Stimulated activated naive CD4-positive, alpha-beta T cell (primary cell): ENCODE measurements around the gene JAML.
A peak's percentile ranks its signal among the peaks of the same experiment; 100 is the strongest.

Source experiments
- DNase-seq, 6 experiments: peaks; one replicate each; lab custom pipeline; 2025; lab: John Stamatoyannopoulos, UW

JAML gene

DNA sequence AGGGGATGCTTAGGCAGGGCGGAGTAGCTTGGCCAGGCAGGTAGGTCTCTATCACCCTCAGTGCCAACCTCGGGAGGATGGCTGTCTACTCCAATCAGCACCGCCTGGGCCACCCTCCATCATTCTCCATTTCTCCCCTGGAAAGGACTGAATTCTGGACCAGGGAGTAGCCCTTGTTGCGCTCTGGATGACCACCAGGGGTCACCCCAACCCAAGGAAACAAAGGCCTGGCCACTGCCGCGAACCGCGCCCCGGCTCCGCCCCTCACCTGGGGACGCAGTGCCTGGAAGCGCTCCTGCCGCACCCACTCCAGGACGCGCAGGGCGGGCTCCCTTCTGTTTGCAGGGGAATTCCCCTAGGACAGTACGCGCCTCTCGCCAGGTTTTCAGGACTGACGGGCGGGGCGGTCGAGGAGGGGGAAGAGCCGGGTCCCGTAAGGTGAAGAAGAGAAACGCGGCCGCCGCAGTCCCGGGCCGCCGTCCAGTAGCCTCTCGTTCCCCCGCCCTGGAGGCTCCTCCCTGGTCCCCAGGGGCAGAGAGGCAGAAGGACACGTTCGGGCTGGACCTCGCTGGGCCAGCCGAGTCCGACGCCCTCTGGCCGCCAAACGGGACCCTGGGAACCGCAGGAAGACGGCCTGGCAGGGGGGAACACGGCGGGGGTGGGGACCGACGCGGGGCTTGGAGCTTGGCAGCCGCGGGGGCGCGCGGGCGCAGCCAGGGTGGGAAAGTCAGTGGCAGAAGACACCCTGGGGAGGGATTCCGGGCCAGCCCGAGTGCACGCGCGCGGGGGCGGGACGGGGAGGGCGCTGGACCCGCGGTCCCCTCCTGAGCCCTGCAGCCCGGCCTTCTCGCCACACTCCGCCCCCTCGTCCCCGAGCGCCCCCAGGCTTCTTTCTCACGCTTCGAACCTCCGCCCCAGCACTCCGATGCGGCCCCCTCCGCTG, 79.3 kb downstream of the JAML start:
- DNase-seq: peak; percentile 69 to 86 (median 80)

DNA sequence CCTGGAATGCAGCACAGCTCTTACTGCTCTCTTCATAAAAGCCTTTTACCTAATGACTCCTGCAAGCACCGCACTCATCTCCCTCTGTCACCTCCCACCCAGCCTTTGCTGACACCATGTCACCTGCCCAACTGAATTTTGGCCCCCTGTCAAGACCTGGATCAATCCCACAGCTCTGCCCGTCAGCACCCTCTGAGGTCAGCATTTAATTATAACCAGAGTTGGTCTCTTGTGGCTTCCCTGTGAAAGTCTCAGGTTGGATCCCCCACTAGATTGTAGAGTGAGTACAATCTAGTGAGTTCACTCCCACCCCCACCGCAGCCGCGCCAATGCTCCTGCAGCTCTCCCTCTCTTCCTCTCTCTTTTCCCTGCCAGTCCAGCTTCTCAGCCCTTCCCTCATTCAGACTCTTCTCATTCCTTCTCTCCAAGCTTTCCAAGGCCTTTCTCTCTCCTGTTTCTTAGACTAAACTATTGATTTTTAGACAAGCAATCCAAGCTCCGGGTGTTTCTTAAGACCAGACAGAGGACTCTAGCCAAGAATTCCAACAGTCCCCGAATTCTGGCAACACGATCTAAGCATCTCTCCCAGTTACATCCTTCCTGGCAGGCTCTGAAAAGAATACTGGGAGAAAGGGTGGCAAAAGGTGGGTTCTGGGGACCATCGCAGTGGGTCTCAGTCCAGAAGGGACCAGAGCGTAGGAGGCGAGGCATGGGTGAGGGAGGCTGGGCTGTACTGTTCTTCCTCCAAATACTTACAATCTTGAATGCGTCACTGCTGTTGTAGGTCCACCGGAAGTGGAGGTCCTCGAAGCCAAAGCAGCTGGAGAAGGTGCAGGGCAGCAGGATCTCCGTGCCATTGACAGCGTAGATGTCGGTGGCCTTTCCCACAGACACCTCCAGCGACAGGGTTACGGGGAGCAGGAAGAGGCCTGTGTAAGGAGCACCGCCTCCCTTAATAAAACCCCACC, 80.2 kb downstream of the JAML start:
- DNase-seq: no peak
